ENCODE results near the gene NDUFA8. TPM values are rescaled to one million over a fixed set of nuclear protein-coding genes. Genes with fewer than 3 reads are reported as not detected.

The NDUFA8 gene
- total and polyA plus RNA-seq, 9 of the 15 experiments (the other 6 are each of a cell fraction or from before 2014, with no cell fraction given), result 105 to 212 (median 133) TPM

DNA sequence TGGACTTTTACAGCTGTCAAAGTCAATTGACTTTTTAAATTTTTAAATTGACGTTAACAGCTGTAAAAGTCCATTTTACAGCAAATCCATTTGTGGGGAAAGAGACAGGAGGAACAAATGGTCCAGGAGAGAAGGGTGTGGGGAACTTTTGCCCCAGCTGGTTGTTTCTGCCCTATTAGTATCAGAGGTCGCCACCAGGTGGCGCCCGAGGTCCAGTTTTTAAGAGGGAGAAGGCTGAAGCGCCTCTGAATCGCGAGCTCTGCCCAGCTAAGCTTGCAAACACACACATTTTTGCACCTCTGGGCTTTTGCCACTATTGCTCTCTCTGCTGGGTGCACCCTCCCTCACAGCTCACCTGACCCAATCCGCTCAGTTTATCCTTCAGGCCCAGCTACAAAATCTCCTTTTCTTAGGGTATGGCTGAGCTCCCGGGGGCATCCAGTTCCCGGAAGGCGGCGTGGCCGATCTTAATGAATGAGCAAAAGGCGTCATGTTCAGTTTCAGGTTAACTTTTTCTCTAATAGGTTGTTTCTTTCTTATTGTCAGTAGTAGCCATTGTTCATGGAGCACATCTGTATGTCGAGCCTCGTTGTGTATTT, 60.2 kb downstream of the NDUFA8 start (continued):
- TF ChIP-seq, protein P1, sequence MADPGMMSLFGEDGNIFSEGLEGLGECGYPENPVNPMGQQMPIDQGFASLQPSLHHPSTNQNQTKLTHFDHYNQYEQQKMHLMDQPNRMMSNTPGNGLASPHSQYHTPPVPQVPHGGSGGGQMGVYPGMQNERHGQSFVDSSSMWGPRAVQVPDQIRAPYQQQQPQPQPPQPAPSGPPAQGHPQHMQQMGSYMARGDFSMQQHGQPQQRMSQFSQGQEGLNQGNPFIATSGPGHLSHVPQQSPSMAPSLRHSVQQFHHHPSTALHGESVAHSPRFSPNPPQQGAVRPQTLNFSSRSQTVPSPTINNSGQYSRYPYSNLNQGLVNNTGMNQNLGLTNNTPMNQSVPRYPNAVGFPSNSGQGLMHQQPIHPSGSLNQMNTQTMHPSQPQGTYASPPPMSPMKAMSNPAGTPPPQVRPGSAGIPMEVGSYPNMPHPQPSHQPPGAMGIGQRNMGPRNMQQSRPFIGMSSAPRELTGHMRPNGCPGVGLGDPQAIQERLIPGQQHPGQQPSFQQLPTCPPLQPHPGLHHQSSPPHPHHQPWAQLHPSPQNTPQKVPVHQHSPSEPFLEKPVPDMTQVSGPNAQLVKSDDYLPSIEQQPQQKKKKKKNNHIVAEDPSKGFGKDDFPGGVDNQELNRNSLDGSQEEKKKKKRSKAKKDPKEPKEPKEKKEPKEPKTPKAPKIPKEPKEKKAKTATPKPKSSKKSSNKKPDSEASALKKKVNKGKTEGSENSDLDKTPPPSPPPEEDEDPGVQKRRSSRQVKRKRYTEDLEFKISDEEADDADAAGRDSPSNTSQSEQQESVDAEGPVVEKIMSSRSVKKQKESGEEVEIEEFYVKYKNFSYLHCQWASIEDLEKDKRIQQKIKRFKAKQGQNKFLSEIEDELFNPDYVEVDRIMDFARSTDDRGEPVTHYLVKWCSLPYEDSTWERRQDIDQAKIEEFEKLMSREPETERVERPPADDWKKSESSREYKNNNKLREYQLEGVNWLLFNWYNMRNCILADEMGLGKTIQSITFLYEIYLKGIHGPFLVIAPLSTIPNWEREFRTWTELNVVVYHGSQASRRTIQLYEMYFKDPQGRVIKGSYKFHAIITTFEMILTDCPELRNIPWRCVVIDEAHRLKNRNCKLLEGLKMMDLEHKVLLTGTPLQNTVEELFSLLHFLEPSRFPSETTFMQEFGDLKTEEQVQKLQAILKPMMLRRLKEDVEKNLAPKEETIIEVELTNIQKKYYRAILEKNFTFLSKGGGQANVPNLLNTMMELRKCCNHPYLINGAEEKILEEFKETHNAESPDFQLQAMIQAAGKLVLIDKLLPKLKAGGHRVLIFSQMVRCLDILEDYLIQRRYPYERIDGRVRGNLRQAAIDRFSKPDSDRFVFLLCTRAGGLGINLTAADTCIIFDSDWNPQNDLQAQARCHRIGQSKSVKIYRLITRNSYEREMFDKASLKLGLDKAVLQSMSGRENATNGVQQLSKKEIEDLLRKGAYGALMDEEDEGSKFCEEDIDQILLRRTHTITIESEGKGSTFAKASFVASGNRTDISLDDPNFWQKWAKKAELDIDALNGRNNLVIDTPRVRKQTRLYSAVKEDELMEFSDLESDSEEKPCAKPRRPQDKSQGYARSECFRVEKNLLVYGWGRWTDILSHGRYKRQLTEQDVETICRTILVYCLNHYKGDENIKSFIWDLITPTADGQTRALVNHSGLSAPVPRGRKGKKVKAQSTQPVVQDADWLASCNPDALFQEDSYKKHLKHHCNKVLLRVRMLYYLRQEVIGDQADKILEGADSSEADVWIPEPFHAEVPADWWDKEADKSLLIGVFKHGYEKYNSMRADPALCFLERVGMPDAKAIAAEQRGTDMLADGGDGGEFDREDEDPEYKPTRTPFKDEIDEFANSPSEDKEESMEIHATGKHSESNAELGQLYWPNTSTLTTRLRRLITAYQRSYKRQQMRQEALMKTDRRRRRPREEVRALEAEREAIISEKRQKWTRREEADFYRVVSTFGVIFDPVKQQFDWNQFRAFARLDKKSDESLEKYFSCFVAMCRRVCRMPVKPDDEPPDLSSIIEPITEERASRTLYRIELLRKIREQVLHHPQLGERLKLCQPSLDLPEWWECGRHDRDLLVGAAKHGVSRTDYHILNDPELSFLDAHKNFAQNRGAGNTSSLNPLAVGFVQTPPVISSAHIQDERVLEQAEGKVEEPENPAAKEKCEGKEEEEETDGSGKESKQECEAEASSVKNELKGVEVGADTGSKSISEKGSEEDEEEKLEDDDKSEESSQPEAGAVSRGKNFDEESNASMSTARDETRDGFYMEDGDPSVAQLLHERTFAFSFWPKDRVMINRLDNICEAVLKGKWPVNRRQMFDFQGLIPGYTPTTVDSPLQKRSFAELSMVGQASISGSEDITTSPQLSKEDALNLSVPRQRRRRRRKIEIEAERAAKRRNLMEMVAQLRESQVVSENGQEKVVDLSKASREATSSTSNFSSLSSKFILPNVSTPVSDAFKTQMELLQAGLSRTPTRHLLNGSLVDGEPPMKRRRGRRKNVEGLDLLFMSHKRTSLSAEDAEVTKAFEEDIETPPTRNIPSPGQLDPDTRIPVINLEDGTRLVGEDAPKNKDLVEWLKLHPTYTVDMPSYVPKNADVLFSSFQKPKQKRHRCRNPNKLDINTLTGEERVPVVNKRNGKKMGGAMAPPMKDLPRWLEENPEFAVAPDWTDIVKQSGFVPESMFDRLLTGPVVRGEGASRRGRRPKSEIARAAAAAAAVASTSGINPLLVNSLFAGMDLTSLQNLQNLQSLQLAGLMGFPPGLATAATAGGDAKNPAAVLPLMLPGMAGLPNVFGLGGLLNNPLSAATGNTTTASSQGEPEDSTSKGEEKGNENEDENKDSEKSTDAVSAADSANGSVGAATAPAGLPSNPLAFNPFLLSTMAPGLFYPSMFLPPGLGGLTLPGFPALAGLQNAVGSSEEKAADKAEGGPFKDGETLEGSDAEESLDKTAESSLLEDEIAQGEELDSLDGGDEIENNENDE (IDR thresholded peaks at IDR 0.05; ENCODE audit: low read depth, low read length), result no peak
- no peak for TF ChIP-seq HEY1 (CRISPR knock-in tag; IDR thresholded peaks at IDR 0.05; ENCODE audit: borderline replicate concordance)
- no peak for TF ChIP-seq GTF2A2 (tag; IDR thresholded peaks at IDR 0.05)
- no peak for TF ChIP-seq MTA2 (IDR thresholded peaks at IDR 0.05; ENCODE audit: low read depth)
- TF ChIP-seq ZNF408 (CRISPR knock-in tag; IDR thresholded peaks at IDR 0.05; ENCODE audit: low read depth), result no peak
- TF ChIP-seq, protein P2, sequence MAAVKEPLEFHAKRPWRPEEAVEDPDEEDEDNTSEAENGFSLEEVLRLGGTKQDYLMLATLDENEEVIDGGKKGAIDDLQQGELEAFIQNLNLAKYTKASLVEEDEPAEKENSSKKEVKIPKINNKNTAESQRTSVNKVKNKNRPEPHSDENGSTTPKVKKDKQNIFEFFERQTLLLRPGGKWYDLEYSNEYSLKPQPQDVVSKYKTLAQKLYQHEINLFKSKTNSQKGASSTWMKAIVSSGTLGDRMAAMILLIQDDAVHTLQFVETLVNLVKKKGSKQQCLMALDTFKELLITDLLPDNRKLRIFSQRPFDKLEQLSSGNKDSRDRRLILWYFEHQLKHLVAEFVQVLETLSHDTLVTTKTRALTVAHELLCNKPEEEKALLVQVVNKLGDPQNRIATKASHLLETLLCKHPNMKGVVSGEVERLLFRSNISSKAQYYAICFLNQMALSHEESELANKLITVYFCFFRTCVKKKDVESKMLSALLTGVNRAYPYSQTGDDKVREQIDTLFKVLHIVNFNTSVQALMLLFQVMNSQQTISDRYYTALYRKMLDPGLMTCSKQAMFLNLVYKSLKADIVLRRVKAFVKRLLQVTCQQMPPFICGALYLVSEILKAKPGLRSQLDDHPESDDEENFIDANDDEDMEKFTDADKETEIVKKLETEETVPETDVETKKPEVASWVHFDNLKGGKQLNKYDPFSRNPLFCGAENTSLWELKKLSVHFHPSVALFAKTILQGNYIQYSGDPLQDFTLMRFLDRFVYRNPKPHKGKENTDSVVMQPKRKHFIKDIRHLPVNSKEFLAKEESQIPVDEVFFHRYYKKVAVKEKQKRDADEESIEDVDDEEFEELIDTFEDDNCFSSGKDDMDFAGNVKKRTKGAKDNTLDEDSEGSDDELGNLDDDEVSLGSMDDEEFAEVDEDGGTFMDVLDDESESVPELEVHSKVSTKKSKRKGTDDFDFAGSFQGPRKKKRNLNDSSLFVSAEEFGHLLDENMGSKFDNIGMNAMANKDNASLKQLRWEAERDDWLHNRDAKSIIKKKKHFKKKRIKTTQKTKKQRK (IDR thresholded peaks at IDR 0.05; ENCODE audit: borderline replicate concordance, low read depth, low read length), result no peak
- TF ChIP-seq, protein P3, sequence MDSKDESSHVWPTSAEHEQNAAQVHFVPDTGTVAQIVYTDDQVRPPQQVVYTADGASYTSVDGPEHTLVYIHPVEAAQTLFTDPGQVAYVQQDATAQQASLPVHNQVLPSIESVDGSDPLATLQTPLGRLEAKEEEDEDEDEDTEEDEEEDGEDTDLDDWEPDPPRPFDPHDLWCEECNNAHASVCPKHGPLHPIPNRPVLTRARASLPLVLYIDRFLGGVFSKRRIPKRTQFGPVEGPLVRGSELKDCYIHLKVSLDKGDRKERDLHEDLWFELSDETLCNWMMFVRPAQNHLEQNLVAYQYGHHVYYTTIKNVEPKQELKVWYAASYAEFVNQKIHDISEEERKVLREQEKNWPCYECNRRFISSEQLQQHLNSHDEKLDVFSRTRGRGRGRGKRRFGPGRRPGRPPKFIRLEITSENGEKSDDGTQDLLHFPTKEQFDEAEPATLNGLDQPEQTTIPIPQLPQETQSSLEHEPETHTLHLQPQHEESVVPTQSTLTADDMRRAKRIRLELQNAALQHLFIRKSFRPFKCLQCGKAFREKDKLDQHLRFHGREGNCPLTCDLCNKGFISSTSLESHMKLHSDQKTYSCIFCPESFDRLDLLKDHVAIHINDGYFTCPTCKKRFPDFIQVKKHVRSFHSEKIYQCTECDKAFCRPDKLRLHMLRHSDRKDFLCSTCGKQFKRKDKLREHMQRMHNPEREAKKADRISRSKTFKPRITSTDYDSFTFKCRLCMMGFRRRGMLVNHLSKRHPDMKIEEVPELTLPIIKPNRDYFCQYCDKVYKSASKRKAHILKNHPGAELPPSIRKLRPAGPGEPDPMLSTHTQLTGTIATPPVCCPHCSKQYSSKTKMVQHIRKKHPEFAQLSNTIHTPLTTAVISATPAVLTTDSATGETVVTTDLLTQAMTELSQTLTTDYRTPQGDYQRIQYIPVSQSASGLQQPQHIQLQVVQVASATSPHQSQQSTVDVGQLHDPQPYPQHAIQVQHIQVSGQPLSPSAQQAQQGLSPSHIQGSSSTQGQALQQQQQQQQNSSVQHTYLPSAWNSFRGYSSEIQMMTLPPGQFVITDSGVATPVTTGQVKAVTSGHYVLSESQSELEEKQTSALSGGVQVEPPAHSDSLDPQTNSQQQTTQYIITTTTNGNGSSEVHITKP (IDR thresholded peaks at IDR 0.05; ENCODE audit: partially characterized antibody), result no peak
- no peak for TF ChIP-seq KAT7 (CRISPR knock-in tag; IDR thresholded peaks at IDR 0.05; ENCODE audit: borderline replicate concordance)
- no peak for TF ChIP-seq LARP7 (IDR thresholded peaks at IDR 0.05)

Data from K562 (cell line).